ENCODE measurements around the gene KRTAP5-6. TPM values are rescaled to one million over a fixed set of nuclear protein-coding genes. Genes with fewer than 3 reads are reported as not detected.
"Not testable (repeated sequence)": the region's sequence is repeated elsewhere in the genome, so short reads cannot be mapped to it uniquely, and the experiment has no call there.

Gene KRTAP5-6
- total RNA-seq, 1 donor from 2014 or later: not detected

DNA sequence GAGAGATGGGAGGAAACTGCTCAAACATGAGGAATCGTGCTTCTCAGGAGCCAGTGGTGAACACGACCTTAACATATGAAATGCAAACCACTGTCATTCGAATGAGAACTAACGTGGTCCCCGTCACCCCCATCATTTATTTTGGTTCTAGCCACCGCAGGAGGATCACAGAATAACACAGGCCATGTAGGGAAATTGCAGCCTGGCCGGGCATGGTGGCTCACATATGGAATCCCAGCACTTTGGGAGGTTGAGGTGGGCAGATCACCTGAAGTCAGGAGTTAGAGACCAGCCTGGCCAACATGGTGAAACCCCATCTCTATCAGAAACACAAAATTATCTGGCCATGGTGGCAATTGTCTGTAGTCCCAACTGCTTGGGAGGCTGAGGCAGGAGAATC is 40.3 kb upstream of the KRTAP5-6 start:
- H3K27me3 Mint-ChIP-seq (ENCODE audit: unreplicated experiment): peaks cover 40% of the 10 kb centered on the region
- no peak overlapping the region for H3K27ac Mint-ChIP-seq (ENCODE audit: unreplicated experiment)
- H3K36me3 Mint-ChIP-seq (ENCODE audit: unreplicated experiment): no peaks in the 10 kb centered on the region
- no peak overlapping the region for H3K4me3 Mint-ChIP-seq (ENCODE audit: unreplicated experiment)
- H3K9me3 Mint-ChIP-seq (ENCODE audit: unreplicated experiment): no peaks in the 10 kb centered on the region
- DNase-seq (ENCODE audit: extremely low spot score, unreplicated experiment): no peak
- TF ChIP-seq, protein P1, sequence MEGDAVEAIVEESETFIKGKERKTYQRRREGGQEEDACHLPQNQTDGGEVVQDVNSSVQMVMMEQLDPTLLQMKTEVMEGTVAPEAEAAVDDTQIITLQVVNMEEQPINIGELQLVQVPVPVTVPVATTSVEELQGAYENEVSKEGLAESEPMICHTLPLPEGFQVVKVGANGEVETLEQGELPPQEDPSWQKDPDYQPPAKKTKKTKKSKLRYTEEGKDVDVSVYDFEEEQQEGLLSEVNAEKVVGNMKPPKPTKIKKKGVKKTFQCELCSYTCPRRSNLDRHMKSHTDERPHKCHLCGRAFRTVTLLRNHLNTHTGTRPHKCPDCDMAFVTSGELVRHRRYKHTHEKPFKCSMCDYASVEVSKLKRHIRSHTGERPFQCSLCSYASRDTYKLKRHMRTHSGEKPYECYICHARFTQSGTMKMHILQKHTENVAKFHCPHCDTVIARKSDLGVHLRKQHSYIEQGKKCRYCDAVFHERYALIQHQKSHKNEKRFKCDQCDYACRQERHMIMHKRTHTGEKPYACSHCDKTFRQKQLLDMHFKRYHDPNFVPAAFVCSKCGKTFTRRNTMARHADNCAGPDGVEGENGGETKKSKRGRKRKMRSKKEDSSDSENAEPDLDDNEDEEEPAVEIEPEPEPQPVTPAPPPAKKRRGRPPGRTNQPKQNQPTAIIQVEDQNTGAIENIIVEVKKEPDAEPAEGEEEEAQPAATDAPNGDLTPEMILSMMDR (IDR thresholded peaks at IDR 0.05): no peak
- H3K4me1 Mint-ChIP-seq (ENCODE audit: unreplicated experiment): no peaks in the 10 kb centered on the region

DNA sequence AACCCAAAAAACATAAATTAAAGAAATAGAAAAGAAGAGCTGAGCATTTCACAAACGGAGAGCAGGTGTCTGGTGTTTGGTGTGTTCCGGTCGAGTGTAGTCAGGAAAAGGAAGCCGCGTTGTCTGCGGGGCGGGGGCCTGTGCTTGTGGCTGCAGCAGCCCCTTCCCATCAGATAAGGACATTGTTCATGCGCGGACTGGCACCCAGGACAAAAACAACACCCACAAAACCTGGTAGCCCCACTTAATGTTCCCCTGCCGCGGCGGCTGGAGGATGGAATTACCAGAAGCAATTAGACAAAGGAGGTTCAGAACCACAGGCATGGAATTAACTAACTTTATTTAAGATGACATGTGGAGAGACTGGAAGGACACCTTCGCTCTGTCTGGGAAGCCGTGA is 37.5 kb upstream of the KRTAP5-6 start:
- TF ChIP-seq, protein P1 (IDR thresholded peaks at IDR 0.05): no peak
- H3K36me3 Mint-ChIP-seq (ENCODE audit: unreplicated experiment): no peaks in the 10 kb centered on the region
- peaks cover 42% of the 10 kb centered on the region for H3K27me3 Mint-ChIP-seq (ENCODE audit: unreplicated experiment)
- no peaks in the 10 kb centered on the region for H3K9me3 Mint-ChIP-seq (ENCODE audit: unreplicated experiment)
- DNase-seq (ENCODE audit: extremely low spot score, unreplicated experiment): no peak
- H3K4me1 Mint-ChIP-seq (ENCODE audit: unreplicated experiment): no peaks in the 10 kb centered on the region
- H3K4me3 Mint-ChIP-seq (ENCODE audit: unreplicated experiment): no peak overlapping the region
- no peak overlapping the region for H3K27ac Mint-ChIP-seq (ENCODE audit: unreplicated experiment)

DNA sequence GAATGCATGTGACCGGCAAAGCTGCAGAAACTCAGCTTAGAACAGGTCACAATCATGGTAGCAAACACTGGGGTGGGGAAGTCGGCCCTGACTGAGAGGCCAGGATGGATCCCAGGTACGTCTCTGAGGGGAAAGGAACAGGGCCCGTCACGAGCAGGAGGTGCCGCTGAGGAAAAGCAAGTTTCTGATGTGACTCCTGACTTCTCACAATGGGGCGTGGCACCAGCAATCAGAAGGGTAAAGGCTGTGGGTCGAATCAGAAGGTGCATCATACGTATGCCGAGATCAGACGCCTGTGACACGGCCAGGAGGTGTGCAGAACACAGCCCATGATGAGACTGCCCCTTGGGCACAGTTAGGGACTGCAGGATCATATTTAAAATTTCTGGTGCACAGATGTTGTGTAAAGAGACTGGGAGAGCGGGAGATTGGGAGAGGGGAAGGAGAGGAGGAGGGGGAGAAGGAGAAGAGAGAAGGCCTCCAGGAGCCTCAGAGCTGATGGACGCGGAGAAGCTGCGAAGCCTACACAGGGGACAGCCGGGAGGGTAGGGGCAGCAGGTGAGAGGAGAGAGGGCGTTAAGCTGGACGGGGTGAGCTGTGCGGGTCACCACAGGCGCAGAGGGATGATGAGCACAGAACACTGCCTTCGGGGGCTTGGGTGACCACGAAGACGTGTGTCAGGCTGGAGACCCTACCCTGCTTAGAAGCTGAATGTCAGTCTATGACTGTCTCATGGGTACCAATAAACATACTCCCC is 36.7 kb upstream of the KRTAP5-6 start:
- Mint-ChIP-seq H3K4me3 (ENCODE audit: unreplicated experiment) (no peak overlapping the region), H3K27me3 (ENCODE audit: unreplicated experiment) (peaks cover 44% of the 10 kb centered on the region), H3K36me3 (ENCODE audit: unreplicated experiment) (no peaks in the 10 kb centered on the region), H3K27ac (ENCODE audit: unreplicated experiment) (no peak overlapping the region), H3K4me1 (ENCODE audit: unreplicated experiment) (no peaks in the 10 kb centered on the region), H3K9me3 (ENCODE audit: unreplicated experiment) (no peaks in the 10 kb centered on the region)
- TF ChIP-seq, protein P1 (IDR thresholded peaks at IDR 0.05): no peak
- DNase-seq (ENCODE audit: extremely low spot score, unreplicated experiment): no peak

DNA sequence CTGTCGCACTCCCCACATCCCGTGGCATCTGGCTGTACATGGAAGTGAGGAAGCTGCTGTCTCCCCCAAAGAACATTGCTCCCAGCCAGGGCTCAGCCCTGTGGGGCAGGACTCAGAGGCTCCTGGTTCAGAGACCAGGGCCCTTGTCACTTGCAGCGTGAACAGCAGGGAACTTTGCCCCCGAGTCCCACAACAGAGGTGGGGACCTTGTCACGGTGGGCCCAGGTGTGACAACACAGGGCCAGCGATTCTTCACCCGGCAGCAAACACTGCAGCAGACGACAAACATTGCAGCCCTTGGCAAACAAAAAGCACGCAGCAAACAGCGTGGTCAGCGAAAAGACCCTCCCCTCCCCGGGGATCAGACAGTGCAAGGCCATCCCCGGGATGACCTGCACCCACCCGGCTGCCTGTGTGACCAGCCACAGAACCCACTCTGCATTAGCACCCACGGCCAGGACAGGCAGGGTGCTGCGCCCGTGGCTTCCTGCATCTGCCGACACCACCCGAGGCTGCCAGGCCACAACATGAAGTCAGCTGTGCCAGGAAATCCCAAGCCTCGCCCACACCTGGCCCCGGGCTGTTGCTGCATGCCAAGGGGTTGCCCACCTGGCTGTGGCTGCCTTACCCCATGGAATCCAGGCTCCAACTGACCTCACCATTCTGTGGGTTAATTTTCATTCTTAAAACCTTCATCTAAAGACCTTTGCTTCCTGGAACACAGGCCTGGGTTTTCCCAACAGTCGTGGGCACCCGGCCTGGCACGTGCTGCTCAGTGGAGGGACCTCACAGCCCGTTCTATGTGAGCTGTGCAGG is 35.3 kb upstream of the KRTAP5-6 start:
- H3K27ac Mint-ChIP-seq (ENCODE audit: unreplicated experiment); H3K36me3 Mint-ChIP-seq (ENCODE audit: unreplicated experiment); DNase-seq (ENCODE audit: extremely low spot score, unreplicated experiment); H3K4me1 Mint-ChIP-seq (ENCODE audit: unreplicated experiment); H3K9me3 Mint-ChIP-seq (ENCODE audit: unreplicated experiment); H3K4me3 Mint-ChIP-seq (ENCODE audit: unreplicated experiment): not testable (repeated sequence)
- H3K27me3 Mint-ChIP-seq (ENCODE audit: unreplicated experiment): peaks cover 36% of the 10 kb centered on the region

DNA sequence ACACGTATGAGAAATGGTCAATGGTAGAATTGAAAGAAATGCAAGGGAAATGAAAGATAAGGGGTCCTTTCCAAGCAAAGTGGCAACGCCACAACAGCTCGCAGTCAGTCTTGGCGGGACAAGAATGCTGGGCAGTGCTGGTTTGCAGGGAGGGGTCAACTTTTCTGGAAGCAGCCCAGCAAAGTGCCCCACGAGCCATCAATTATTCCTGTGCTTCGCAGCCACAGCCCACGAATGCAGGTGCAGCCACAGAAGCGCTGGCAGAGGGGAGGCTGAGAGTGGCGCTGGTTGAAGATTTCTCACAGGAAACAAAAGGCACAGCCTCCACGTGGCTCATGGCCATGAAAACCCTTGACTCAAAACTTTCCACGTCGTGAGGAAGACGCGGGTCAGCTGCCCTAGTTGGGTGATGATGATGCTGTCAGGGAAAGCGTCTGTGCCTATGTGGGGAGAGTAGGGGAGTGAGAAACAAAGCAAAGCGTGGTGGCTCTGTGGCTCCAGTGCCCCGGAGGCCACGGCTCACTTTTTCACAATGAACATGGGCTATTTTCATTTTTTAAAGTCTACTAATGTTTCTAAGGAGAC is 34.2 kb upstream of the KRTAP5-6 start:
- not testable (repeated sequence) for H3K4me3 Mint-ChIP-seq (ENCODE audit: unreplicated experiment); H3K4me1 Mint-ChIP-seq (ENCODE audit: unreplicated experiment); H3K36me3 Mint-ChIP-seq (ENCODE audit: unreplicated experiment); DNase-seq (ENCODE audit: extremely low spot score, unreplicated experiment); H3K27ac Mint-ChIP-seq (ENCODE audit: unreplicated experiment); H3K9me3 Mint-ChIP-seq (ENCODE audit: unreplicated experiment)
- H3K27me3 Mint-ChIP-seq (ENCODE audit: unreplicated experiment): peaks cover 32% of the 10 kb centered on the region

DNA sequence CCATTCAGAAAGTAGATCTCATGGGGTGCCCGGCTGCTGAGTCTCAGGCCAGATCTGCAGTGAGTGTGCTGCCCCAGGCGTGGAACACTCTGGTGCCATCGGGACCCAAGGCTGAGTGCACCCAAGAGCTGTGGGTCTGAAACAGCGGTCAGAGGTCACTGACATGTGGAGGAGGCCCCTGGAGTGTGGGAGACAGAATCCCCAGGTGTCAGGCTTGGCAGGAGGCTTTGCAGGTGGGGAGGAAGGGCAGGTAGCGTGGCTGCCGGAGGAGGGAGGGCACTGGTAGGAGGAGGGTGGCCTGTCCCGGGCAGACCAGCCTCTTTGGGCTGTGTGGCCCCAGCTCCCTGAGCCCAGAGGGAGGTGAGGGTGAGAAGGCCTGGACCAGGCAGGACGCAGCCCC is 31.7 kb upstream of the KRTAP5-6 start:
- H3K9me3 Mint-ChIP-seq (ENCODE audit: unreplicated experiment): no peaks in the 10 kb centered on the region
- DNase-seq (ENCODE audit: extremely low spot score, unreplicated experiment): no peak
- TF ChIP-seq, protein P1 (IDR thresholded peaks at IDR 0.05): no peak
- peaks cover 40% of the 10 kb centered on the region for H3K27me3 Mint-ChIP-seq (ENCODE audit: unreplicated experiment)
- no peak overlapping the region for H3K4me3 Mint-ChIP-seq (ENCODE audit: unreplicated experiment)
- H3K36me3 Mint-ChIP-seq (ENCODE audit: unreplicated experiment): no peaks in the 10 kb centered on the region
- peaks cover 3% of the 10 kb centered on the region for H3K4me1 Mint-ChIP-seq (ENCODE audit: unreplicated experiment)
- no peak overlapping the region for H3K27ac Mint-ChIP-seq (ENCODE audit: unreplicated experiment)

Data from osteocyte (in vitro differentiated cells).